Forelimb muscle (tissue), 1 donor: ENCODE data around the gene UTP11. TPM values are rescaled to one million over a fixed set of nuclear protein-coding genes. Genes with fewer than 3 reads are reported as not detected.

Experiments used
- DNase-seq: peaks from one replicate; pipeline ENCODE4 v3.0.0-alpha.2; 2013; ENCODE audit warnings: low read depth
- polyA plus RNA-seq: library from polyadenylated mRNA; unstranded; fragments of 120-200 nt; gene quantifications from one replicate; pipeline ENCODE4 v1.2.1, GENCODE V29; 2013; ENCODE audit not compliant: insufficient read length

The UTP11 gene
- polyA plus RNA-seq, 1 donor: 111 TPM

DNA sequence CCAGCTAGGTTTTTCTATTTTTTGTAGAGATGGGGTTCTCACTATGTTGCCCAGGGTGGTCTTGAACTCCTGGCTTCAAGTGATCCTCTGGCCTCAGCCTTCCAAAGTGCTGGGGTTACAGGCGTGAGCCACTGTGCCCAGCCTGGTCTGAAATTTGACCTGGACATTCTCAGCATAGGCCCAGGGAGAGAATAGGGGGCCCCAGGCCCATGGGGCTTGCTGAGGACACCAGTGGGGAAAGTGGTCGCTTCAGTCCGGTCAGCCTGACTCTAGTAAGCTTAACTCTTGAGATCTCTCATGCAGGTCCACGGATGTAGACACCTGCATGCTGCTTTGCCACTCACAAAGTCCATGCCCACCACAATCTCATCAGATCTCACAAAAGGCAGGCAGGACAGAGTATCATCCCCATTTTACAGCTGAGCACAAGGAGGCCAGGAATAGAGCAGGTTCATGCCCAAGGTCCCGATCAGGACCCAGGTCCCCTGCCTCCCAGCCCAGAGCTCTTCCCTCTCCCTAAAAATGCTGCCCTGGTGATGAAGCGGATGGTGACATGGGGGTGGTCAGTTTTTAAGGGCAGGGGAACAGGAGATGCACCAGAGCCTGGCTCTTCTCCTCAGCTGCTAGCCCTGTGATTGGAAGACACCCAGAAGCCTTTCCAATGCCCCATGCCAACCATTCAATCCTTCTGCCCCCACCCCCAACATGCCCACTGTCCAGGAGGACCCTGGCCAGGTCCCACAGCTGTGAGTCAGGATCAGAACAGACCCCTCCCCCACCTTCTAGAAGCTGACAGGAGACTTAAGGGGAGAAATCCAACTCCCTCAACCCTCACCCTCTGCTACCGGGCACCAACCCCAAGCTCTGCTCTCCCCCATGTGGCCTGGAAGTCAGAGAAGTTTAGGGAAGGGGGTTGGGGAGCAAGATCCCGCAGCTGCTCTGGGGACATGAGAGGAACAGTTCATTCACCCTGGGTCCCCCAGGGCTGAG, 9.0 kb upstream of the UTP11 start:
- no peak for DNase-seq

DNA sequence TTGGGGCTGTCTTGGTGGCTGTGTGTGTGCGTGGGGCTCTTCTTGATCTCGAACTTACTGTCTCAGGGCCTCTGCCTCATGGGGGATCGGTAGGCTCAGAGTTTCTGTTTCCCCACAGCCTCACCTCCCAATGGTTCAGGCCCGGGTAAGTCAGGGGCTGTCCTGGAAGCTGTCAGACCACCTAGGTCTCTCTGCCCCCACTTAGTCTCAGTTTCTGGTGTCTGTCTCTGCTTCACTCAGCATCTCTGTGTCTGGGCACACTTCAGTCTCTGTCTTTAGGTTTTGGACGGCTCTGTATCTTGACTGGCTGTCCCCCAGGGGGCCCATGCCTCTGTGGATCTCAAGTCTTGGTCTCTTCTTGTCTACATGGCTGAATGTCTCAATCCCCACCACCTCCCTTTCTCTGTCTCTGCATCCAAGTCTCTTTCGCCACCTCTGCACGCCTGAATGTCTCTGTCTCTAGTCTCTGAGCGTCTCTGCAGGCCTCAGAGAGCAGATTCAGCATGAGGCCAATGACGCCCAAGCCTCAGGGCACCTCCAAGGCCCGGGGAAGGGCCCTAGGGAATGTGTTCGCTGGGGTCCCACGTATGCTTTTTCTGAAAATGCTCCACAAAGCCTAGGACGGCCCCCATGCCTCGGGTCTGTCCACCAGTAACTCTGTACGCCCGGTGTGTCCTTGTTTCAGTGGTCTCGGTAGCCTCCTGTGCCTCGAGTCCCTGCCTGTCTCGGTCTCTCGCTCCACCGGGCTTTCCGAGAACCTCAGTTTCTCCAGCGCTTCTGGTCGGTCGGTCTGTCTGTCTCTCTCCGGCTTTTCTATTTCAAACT, 8.0 kb upstream of the UTP11 start:
- no peak for DNase-seq

DNA sequence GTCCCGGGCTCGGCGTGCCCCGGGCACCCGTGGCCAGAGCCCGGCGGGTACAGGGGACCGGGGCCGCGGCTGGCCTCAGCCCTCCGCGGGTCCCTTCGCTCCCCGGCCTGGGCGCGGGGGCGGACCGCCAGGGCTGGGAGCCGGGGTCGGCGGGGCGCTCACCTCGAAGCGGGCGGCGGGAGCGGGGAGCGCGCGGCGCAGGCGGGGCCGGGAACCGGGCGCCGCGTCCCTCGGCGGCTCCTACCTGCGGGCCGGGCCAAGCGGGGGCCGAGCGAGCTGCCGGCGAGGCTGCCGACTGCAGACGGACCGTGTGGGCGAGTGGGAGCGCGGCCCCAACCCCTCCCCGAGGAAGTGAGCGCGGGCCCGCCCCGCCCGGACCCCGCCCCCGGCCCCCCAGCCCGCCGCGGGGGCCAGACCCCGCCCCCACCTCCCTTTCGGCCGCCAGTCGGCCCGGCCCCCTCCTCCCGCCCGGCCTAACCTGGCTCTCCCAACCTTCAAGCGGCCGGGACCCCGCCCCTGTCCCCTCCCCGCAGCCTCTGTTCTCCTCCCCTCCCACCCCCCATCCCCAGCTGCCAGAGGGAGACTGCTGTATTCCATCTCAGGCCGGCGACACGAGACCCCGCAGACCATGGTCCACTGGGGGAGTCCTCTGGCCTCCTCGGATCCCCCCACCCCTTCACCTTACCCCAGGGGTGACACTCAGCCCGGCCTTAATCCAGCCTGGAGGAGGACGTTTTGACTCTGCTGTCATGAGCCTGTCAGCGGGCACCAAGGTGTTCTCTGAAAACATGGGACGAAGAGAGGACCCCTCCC, 7.1 kb upstream of the UTP11 start, which contains the start of gene FHL3:
Gene FHL3, minus strand, starts transcription at position 320 of the 813 bp plus-strand sequence. CDS start 6,102 bp downstream, outside the sequence.
- no peak for DNase-seq

DNA sequence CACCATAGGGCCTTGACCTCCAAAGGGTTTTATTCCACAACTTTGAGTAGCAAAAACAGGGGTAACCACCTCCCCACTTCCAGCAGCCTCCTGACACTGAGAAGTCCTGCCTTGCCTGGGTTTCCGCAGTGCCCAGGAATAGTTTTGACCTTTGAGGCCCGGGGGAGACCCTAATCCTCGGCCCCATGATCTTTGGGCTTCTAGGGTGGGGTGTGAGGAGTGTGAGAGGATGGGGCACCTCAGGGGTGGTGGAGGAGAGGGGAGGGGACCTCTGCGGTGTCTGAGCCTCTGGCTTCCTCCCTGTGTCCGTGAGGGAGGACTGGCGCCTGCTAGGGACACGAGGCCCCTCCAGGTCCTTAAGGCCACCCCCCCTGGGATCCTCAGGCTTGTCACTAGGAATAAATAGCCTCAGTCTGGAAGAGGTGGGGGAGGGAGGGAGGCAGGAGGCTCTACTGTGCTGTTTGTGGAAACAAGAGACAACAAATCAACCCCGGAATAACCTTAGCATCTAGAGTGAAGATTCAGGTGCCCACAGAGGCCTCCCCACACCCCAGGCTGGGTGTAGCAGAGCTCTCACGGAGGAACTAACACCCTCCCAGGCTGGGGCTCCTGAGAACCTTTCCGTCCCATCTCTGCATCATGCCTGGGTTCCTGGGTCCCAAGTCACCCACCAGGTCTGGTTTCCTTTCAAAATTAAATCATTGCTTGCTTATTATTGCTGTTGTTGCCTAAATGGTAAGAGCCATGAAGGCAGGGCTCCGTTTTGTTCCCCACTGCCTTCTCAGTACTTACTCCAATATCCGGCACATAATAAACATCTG, 6.3 kb upstream of the UTP11 start:
- no peak for DNase-seq

DNA sequence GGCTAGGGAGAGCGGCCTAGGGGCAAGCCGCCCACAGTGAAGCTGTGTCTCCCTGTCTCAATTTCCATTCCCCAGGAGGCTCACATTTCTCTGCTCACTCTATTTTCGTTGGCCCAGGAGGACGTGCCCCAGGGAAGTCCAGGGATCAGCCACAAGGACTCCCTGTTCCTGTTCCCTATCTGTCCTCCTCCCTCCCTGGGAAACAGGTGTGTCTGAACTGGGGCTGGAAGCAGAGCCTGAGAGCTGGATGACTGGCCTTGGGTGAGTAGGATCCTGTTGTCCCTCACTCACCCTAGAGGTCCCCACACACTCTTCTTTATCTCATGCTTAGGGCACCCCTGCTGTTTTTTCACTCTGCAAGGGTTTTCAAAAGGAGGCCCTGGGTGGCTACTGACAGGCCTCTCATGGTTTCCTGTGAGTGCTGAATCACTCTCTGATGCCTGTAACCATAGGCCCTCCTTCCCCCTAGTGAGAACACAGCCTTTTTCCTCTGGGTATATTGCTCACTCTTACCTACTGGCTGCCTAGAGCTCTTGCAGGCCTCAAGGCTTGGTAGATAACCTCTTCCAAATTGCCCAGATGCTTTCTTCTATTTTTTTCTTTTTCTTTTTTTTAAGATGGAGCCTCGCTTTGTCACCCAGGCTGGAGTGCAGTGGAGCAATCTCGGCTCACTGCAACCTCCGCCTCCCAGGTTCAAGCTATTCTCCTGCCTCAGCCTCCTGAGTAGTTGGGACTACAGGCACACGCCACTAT, 3.3 kb upstream of the UTP11 start:
- DNase-seq: no peak

DNA sequence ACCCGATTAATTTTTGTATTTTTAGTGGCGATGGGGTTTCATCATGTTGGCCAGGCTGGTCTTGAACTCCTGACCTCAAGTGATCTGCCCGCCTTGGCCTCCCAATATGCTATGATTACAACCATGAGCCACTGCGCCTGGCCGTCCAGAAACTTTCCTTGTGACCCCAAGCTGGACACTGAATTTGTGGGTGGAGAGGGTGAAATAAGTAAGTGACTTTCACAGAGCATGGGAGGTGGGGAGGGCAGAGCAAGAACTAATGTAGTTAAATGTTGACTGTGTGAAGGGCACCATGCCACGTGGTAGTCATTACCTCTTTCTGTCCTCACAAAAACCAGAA, 2.7 kb upstream of the UTP11 start:
- no peak for DNase-seq

DNA sequence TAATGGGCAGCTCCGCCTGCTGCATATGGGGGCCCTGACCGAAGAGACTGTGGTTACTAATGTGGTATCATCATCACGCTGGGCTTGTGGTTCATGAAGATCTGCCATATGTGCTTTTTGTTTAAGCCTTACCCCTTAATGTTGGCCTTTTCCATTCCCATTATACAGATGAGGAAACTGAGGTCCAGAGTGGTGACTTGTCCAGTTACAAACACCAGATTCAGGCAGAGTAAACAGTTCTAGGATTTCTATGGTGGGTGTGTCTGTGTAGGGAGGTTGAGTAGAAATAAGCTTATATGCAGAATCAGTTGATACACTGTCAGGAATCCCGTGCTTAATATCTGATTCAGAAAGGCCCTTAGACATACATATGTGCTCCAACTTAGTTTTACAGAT, 691 bp downstream of the UTP11 start:
- no peak for DNase-seq

DNA sequence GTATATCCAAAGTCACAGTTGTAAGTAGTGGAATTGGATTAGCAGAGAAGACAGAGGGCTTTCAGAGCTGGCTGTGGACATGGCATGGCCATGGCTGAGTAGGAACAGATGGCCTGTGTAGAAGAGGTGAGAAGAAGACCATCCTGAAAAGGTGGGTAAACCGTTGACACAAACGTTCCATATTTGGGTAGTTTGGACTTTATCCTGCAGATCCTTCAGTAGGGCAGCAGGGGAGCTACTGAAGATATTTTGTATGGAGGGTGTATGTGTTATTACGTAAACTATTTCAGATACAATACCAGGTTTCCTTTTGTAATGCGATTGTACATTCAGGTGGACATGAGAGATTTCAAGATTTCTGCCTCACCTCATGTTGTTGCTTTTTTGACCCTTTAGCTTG, 1.6 kb downstream of the UTP11 start:
- no peak for DNase-seq

DNA sequence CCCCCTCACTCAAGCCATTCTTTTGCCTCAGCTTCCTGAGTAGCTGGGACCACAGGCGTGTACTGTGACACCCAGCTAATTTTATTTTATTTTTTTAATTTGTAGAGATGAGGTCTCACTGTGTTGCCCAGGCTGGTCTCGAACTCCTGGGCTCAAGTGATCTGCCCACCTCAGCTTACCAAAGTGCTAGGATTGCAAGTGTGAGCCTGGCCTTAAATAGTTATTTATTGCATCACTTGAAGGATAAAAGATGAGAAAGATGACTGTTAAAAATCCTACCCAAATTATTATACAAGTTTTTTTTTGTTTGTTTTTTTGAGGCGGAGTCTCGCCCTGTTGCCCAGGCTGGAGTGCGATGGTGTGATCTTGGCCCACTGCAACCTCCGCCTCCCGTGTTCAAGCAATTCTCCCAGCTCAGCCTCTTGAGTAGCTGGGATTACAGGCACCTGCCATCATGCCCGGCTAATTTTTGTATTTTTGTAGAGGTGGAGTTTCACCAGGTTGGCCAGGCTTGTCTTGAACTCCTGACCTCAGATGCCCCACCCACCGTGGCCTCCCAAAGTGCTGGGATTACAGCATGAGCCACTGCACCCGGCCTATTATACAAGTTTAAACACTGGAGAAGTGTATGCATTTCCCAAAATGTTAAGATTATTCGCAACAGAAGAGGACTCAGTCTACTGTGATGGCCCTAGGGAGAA, 2.3 kb downstream of the UTP11 start:
- no peak for DNase-seq

DNA sequence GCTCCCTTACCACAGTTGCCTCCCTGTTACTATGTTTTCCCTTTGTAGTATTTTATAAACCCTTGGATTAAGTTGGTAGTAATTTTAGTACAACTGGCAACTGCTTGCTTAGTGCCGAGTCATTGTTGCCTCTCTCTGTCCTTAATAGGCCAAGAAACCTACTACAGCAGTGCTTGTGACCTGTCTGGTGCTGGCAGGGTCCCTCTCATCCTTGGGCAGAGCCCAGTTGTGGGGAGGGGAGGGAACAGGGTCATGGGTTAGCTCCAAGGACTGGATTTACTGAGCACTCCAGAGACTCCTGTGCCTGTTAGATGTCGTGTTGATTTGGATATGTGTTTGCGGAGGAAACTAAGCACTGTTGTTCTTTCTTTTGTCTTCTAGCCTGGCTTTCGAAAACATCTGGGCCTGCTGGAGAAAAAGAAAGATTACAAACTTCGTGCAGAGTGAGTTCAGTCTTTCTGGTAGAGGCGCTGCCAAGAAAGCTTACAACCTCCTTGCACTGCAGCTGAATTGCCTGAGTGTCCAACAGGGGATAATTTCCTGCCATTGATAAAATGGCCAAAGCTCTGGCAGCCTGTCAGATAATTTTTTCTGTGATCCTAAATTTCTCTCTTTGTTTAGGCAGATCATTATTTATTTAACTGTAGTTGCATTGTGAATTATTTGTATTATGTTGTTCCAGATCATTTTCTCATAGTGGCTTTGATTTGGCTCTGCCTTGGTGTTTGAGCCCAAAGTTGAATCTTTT, 3.6 kb downstream of the UTP11 start:
- DNase-seq: no peak

DNA sequence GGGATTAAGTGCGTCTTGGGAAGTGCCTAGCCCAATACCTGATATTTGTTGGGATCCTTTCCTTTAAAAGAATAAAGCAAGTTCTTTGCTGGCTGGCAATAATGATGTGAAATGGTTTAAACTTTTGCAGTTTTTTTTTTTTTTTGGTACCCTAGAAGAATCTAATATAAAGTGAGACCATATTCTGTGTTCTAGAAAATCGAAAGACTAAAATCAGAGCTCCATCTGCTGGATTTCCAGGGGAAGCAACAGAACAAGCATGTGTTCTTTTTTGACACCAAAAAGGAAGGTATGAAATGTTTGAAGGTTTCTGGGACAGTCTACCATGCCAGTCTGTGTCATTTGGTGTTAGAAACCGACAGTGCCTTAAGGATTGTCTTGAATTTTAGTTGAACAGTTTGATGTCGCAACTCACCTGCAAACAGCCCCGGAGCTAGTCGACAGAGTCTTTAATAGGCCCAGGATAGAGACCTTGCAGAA, 6.4 kb downstream of the UTP11 start:
- no peak for DNase-seq

DNA sequence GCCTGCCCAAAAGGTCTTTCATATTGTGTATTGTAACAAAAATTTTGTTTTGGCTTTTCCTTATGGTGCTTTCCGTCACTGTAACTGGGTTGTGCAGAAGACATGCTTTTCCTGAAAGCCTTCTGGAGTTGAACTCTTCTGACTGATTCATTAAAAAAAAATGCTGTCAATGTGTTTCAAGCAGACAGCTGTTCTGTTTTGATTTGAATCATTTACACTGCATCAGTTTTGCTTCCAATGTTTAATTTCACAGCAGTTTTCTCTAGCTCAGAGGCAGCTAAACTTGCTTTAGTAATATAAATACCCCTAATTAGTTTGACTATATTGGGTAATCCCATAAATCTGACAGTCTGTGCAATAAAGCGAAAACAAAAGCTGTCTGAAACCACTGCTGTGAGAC, 7.9 kb downstream of the UTP11 start:
- no peak for DNase-seq

DNA sequence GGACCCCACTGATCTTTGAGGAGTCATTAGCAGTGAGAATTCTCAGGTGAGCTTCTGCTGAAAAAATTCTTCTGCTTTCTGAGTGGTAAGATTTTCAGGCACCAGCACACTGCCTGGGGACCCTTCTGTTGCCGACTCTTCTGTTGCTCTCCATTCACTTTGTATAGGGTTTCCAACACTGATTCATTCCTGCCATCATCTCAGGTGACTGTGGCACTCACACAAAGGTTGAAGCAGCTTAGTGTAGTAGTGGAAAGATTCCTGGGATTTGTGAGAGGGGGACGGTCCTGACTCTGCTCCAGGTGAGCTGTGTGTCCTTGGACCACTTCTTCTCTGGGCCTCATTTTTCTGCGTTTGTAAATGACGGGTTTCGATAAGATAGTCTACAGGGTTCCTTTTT, 9.4 kb downstream of the UTP11 start:
- DNase-seq: no peak

DNA sequence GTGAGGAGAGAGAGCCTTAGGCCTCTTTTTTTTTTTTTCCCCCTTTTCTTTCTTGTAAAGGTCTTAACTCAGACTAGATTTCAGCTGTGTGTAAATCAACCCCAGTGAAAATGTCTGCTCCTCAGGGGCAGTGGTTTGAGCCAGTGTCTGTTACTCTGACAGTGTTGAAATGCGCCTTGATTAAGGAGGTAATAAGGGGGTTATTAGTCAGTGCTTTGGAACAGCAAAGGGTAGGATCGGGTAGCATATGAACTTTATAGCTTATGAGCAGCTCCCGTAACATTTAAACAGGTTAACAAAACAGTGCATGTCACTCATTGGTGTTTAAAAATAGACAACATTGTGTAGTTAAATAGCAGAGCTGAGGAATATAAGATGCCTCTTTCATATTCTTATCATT, 10.3 kb downstream of the UTP11 start:
- no peak for DNase-seq

DNA sequence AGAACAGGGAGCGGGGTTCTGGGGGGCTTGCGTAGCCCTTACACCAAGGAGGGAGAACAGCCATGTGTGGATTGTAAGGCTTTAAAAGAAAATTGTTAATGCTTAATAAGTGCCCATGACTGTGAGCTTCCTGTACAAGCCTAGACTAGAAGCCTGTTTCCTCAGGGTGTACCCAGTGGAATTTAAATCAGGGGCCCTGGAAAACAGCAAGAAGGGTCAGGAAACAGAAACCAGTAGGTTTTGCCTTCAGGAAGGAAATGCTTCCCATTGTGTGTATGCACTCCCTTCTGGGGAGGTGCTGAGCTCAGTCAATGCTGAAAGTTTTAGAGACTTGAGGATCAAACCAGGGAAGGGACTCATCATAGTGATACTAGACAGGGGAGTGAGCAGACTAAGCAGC, 12.7 kb downstream of the UTP11 start:
- DNase-seq: no peak

DNA sequence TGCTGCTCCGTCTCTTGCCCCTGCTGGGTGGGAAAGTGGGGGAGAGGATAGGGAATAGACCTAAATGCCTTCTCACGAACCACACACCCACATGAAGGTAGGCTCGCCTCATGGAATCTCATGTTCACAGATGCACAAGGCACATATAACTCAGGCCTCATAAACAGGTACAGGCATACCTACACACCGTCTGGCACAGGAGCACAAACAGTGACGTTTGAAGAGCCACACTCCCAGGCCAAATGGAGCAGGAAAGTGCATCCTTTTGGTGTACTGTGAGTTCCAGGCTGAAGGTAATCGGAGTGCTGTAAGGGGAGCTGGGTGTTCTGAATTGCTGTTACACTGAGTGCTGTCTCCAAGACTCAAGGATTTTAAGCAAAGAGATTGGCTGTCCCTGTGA, 13.1 kb downstream of the UTP11 start:
- no peak for DNase-seq

DNA sequence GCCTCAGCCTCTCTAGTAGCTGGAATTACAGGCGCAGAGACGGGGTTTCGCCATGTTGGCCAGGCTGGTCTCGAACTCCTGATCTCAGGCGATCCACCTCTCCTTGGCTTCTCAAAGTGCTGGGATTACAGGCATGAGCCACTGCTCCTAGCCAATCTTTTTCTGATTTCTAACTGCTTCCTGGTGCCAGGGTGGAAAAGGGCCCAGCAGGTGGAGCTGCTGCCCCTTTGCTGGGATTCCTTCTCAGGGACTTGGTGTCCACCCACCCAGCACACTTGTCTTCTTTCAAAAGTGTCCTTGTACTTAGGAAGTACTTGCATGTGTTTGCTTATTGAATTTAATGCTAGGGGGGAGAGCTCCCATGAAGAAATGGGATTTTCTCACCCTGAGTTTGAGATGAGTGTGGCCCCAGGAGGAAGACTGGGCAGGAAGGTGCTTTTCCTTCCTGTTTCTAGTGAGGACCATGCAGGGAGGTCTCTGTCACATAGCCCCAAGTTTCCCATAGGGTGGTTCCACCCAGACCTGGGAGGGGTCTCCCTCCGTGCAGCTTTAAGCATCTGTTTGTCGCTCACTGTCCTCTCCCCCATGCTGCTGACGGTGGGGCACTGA, 14.2 kb downstream of the UTP11 start:
- DNase-seq: no peak
